Measurements from ENCODE around the gene TREML1.

Gene TREML1

GRCh38 chr6:41160933-41161332 is 6.8 kb upstream of the TREML1 start:
- Histone ChIP-seq H3K4me3 (ENCODE audit: low read length) (no peak overlapping the region), H3K27me3 (ENCODE audit: control insufficient read depth, insufficient read depth, low read length) (no peaks in the 10 kb centered on the region), H3K4me1 (ENCODE audit: control insufficient read depth, low read depth, low read length) (no peaks in the 10 kb centered on the region), H3K27ac (ENCODE audit: low read length) (no peak overlapping the region), H3K9ac (ENCODE audit: low read length) (no peak overlapping the region), H3K9me3 (ENCODE audit: control insufficient read depth, low read depth, low read length) (no peaks in the 10 kb centered on the region), H3K36me3 (ENCODE audit: control insufficient read depth, low read depth, low read length) (no peaks in the 10 kb centered on the region)

GRCh38 chr6:41159415-41160082 is 5.4 kb upstream of the TREML1 start:
- H3K27me3 ChIP-seq (ENCODE audit: control insufficient read depth, insufficient read depth, low read length) = no peaks in the 10 kb centered on the region
- no peak overlapping the region for H3K4me3 ChIP-seq (ENCODE audit: low read length)
- no peaks in the 10 kb centered on the region for H3K4me1 ChIP-seq (ENCODE audit: control insufficient read depth, low read depth, low read length)
- H3K9ac ChIP-seq (ENCODE audit: low read length) = no peak overlapping the region
- no peaks in the 10 kb centered on the region for H3K36me3 ChIP-seq (ENCODE audit: control insufficient read depth, low read depth, low read length)
- no peak overlapping the region for H3K27ac ChIP-seq (ENCODE audit: low read length)
- H3K9me3 ChIP-seq (ENCODE audit: control insufficient read depth, low read depth, low read length) = no peaks in the 10 kb centered on the region

GRCh38 chr6:41157323-41157722 is 3.2 kb upstream of the TREML1 start:
- Histone ChIP-seq H3K4me3 (ENCODE audit: low read length) (no peak overlapping the region), H3K36me3 (ENCODE audit: control insufficient read depth, low read depth, low read length) (no peaks in the 10 kb centered on the region), H3K27ac (ENCODE audit: low read length) (no peak overlapping the region), H3K9ac (ENCODE audit: low read length) (no peak overlapping the region), H3K4me1 (ENCODE audit: control insufficient read depth, low read depth, low read length) (no peaks in the 10 kb centered on the region), H3K9me3 (ENCODE audit: control insufficient read depth, low read depth, low read length) (no peaks in the 10 kb centered on the region), H3K27me3 (ENCODE audit: control insufficient read depth, insufficient read depth, low read length) (no peaks in the 10 kb centered on the region)

GRCh38 chr6:41156771-41157170 is 2.6 kb upstream of the TREML1 start:
- Histone ChIP-seq H3K27me3 (ENCODE audit: control insufficient read depth, insufficient read depth, low read length) (no peaks in the 10 kb centered on the region), H3K4me1 (ENCODE audit: control insufficient read depth, low read depth, low read length) (no peaks in the 10 kb centered on the region), H3K9me3 (ENCODE audit: control insufficient read depth, low read depth, low read length) (no peaks in the 10 kb centered on the region), H3K36me3 (ENCODE audit: control insufficient read depth, low read depth, low read length) (no peaks in the 10 kb centered on the region), H3K27ac (ENCODE audit: low read length) (no peak overlapping the region), H3K9ac (ENCODE audit: low read length) (no peak overlapping the region), H3K4me3 (ENCODE audit: low read length) (no peak overlapping the region)

GRCh38 chr6:41156001-41156400 is 1.9 kb upstream of the TREML1 start:
- no peaks in the 10 kb centered on the region for H3K36me3 ChIP-seq (ENCODE audit: control insufficient read depth, low read depth, low read length)
- no peaks in the 10 kb centered on the region for H3K9me3 ChIP-seq (ENCODE audit: control insufficient read depth, low read depth, low read length)
- no peak overlapping the region for H3K27ac ChIP-seq (ENCODE audit: low read length)
- no peaks in the 10 kb centered on the region for H3K4me1 ChIP-seq (ENCODE audit: control insufficient read depth, low read depth, low read length)
- no peak overlapping the region for H3K4me3 ChIP-seq (ENCODE audit: low read length)
- no peak overlapping the region for H3K9ac ChIP-seq (ENCODE audit: low read length)
- H3K27me3 ChIP-seq (ENCODE audit: control insufficient read depth, insufficient read depth, low read length) = no peaks in the 10 kb centered on the region

GRCh38 chr6:41155132-41155805 is 1.1 kb upstream of the TREML1 start:
- no peaks in the 10 kb centered on the region for H3K36me3 ChIP-seq (ENCODE audit: control insufficient read depth, low read depth, low read length)
- H3K27me3 ChIP-seq (ENCODE audit: control insufficient read depth, insufficient read depth, low read length) = no peaks in the 10 kb centered on the region
- no peaks in the 10 kb centered on the region for H3K9me3 ChIP-seq (ENCODE audit: control insufficient read depth, low read depth, low read length)

GRCh38 chr6:41153451-41153850 is 696 bp downstream of the TREML1 start:
- Histone ChIP-seq H3K9ac (ENCODE audit: low read length) (no peak overlapping the region), H3K4me3 (ENCODE audit: low read length) (no peak overlapping the region), H3K27ac (ENCODE audit: low read length) (no peak overlapping the region), H3K9me3 (ENCODE audit: control insufficient read depth, low read depth, low read length) (no peaks in the 10 kb centered on the region), H3K36me3 (ENCODE audit: control insufficient read depth, low read depth, low read length) (no peaks in the 10 kb centered on the region), H3K4me1 (ENCODE audit: control insufficient read depth, low read depth, low read length) (no peaks in the 10 kb centered on the region), H3K27me3 (ENCODE audit: control insufficient read depth, insufficient read depth, low read length) (no peaks in the 10 kb centered on the region)

More at GRCh38 chr6:41155132-41155805, 1.1 kb upstream of the TREML1 start:
- Histone ChIP-seq H3K4me1 (ENCODE audit: control insufficient read depth, low read depth, low read length) (no peaks in the 10 kb centered on the region), H3K4me3 (ENCODE audit: low read length) (no peak overlapping the region), H3K9ac (ENCODE audit: low read length) (no peak overlapping the region), H3K27ac (ENCODE audit: low read length) (no peak overlapping the region)

- no peaks in the 10 kb centered on the region for H3K27me3 ChIP-seq (ENCODE audit: control insufficient read depth, insufficient read depth, low read length)
- no peaks in the 10 kb centered on the region for H3K4me1 ChIP-seq (ENCODE audit: control insufficient read depth, low read depth, low read length)
- no peaks in the 10 kb centered on the region for H3K36me3 ChIP-seq (ENCODE audit: control insufficient read depth, low read depth, low read length)
- no peaks in the 10 kb centered on the region for H3K9me3 ChIP-seq (ENCODE audit: control insufficient read depth, low read depth, low read length)
- H3K9ac ChIP-seq (ENCODE audit: low read length) = no peak overlapping the region
- H3K4me3 ChIP-seq (ENCODE audit: low read length) = no peak overlapping the region
- no peak overlapping the region for H3K27ac ChIP-seq (ENCODE audit: low read length)
Measured at GRCh38 chr6:41150671-41151070, 3.5 kb downstream of the TREML1 start.

GRCh38 chr6:41147917-41148316 is 6.2 kb downstream of the TREML1 start:
- H3K36me3 ChIP-seq (ENCODE audit: control insufficient read depth, low read depth, low read length) = no peaks in the 10 kb centered on the region
- H3K4me1 ChIP-seq (ENCODE audit: control insufficient read depth, low read depth, low read length) = no peaks in the 10 kb centered on the region
- no peaks in the 10 kb centered on the region for H3K27me3 ChIP-seq (ENCODE audit: control insufficient read depth, insufficient read depth, low read length)
- H3K9me3 ChIP-seq (ENCODE audit: control insufficient read depth, low read depth, low read length) = no peaks in the 10 kb centered on the region
- no peak overlapping the region for H3K27ac ChIP-seq (ENCODE audit: low read length)
- no peak overlapping the region for H3K9ac ChIP-seq (ENCODE audit: low read length)
- no peak overlapping the region for H3K4me3 ChIP-seq (ENCODE audit: low read length)

- Histone ChIP-seq H3K27ac (ENCODE audit: low read length) (no peak overlapping the region), H3K36me3 (ENCODE audit: control insufficient read depth, low read depth, low read length) (no peaks in the 10 kb centered on the region), H3K4me1 (ENCODE audit: control insufficient read depth, low read depth, low read length) (no peaks in the 10 kb centered on the region), H3K27me3 (ENCODE audit: control insufficient read depth, insufficient read depth, low read length) (no peaks in the 10 kb centered on the region), H3K4me3 (ENCODE audit: low read length) (no peak overlapping the region), H3K9ac (ENCODE audit: low read length) (no peak overlapping the region), H3K9me3 (ENCODE audit: control insufficient read depth, low read depth, low read length) (no peaks in the 10 kb centered on the region)
Measured at GRCh38 chr6:41136911-41137310, 17.2 kb downstream of the TREML1 start.

GRCh38 chr6:41135062-41135832 is 18.9 kb downstream of the TREML1 start:
- Histone ChIP-seq H3K9me3 (ENCODE audit: control insufficient read depth, low read depth, low read length) (no peaks in the 10 kb centered on the region), H3K36me3 (ENCODE audit: control insufficient read depth, low read depth, low read length) (no peaks in the 10 kb centered on the region), H3K27me3 (ENCODE audit: control insufficient read depth, insufficient read depth, low read length) (no peaks in the 10 kb centered on the region), H3K4me1 (ENCODE audit: control insufficient read depth, low read depth, low read length) (no peaks in the 10 kb centered on the region), H3K9ac (ENCODE audit: low read length) (no peak overlapping the region), H3K4me3 (ENCODE audit: low read length) (no peak overlapping the region), H3K27ac (ENCODE audit: low read length) (no peak overlapping the region)

Data from iPS-18a (cell line).